ENCODE measurements around the gene CLEC7A.

CLEC7A gene

GRCh38 chr12:10136637-10137205 lies 6.7 kb upstream of the CLEC7A start:
- no peak for DNase-seq

DNA sequence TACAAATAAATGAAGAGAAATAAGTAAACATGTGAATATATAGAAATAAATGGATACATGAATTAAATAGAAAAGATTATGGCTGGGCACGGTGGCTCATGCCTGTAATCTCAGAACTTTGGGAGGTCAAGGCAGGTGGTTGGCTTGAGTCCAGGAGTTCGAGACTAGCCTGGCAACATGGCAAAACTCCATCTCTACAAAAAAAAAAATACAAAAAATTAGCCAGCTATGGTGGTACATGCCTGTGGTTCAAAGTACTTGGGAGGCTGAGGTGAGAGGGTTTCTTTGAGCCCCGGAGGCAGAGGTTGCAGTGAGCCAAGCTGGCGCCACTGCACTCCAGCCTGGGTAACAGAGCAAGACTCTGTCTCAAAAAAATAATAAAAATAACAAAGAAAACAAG lies 5.1 kb upstream of the CLEC7A start:
- no peak for DNase-seq

GRCh38 chr12:10132850-10133370 lies 2.9 kb upstream of the CLEC7A start:
- no peak for DNase-seq

DNA sequence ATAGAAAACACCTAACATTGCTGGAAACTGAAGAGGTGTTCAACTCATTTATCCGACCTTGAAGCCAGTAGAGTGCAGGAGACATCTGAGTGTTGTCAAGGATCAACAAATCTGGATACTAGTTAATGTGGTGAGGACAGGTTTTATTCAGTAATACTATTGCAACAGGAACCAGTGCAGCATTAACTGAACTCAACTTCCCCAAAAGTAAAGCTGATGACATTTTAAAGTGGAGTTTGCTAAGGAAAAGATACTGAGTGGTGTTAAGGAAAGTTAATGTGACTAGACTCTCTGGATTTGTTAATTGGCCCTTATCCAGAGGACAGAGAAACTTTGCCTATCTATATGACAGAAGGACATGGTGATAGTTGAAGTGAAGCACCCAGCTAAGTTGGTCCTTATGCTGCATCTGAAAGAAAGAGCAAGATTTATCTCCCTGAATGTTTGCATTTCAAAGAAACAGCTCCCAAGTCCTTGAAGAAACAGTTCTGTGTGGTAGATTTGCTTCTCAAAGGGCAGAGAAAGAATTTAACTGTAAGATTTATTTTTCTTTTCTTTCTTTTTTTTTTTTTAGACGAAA lies 1.2 kb upstream of the CLEC7A start:
- no peak for DNase-seq

GRCh38 chr12:10128687-10129086 lies 1.3 kb downstream of the CLEC7A start:
- peak; percentile 35 for DNase-seq

DNA sequence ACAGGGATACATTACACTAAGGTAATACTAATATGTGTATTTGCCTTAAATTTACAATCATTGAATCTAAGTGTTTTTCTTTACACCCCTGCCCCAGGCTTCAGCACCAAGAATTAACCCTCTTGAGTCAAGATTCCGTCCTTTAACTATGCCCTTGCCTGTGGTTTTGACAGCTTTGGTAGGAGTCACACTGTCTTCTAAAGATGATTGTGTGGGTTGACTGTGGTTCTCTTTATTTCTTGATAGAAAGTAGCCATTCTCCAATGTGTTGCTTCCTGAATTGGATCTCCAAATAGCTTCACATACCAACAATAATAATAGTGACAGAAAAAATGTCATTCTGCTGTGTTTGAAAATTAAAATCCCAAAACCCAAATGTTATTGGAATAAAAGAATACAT lies 3.6 kb downstream of the CLEC7A start:
- DNase-seq, result no peak

DNA sequence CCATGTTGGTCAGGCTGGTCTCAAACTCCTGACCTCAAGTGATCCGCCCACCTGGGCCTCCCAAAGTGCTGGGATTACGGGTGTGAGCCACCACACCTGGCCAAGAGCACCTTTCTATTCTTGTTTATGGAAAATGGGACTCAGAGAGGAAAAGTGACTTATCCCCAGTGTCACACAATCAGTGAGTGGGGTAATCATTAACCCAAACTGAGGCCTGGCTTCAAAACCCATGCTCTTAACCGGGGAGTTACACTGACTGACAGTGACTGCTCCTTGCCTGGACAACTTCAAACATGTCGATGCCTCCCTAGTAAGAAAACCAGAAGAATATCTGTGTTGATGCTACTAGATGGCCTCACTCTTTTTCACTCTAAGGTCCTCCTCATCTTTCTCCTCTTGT lies 7.3 kb downstream of the CLEC7A start:
- DNase-seq, result no peak

DNA sequence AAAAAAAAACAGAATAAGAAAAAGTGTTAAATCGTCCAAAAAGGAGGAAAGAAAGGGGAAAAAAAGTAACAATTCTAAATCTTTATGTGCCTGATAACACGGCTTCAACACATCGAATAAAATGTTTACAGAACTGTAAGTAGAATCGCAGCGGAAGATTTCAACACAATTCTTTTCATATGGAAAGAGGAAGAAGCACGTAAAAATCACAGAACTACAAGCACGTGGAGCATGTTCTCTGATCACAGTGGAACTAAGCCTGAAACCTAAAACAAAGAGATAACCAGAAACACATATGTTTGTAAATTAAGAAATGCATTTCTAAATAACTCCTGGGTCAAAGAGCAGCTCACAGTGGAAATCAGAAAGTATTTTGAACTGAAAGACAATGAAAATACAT lies 8.7 kb downstream of the CLEC7A start:
- DNase-seq, result no peak

- no peak for DNase-seq
Measured at GRCh38 chr12:10119066-10119465, 10.9 kb downstream of the CLEC7A start.

GRCh38 chr12:10115890-10116289 lies 14.1 kb downstream of the CLEC7A start:
- no peak for DNase-seq

DNA sequence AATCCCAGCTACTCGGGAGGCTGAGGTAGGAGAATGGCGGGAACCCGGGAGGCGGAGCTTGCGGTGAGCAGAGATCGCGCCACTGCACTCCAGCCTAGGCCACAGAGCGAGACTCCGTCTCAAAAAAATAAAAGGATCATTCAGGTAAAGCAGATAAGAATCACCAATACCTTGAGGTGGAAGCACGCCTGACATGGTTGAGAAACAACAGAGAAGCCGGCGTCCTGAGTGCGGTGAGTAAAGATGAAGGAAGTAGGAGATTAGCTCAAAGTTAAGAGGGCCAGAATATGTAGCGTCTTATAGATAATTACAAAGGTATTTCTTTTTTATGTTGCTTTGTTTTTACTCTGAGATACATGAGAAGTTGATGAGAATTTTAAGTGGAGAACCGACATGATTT lies 14.7 kb downstream of the CLEC7A start:
- DNase-seq, result no peak

GRCh38 chr12:10113920-10114319 lies 16.1 kb downstream of the CLEC7A start:
- DNase-seq, result no peak

DNA sequence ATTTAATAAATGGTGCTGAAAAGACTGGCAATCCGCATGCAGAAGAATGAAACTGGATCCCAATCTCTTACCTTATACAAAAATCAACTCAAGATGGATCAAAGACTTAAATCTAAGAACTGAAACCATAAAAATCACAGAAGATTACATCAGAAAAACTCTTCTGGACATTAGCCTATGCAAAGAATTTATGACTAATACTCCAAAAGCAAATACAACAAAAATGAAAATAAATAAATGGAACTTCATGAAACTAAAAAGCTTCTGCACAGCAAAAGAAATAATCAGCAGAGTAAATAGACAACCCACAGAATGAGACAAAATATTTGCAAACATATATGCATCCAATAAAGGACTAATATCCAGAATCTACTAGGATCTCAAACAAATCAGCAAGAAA lies 16.9 kb downstream of the CLEC7A start:
- DNase-seq, result no peak

- no peak for DNase-seq
Measured at GRCh38 chr12:10111451-10111850, 18.5 kb downstream of the CLEC7A start.

GRCh38 chr12:10110256-10110844 lies 19.6 kb downstream of the CLEC7A start:
- DNase-seq, result no peak

GRCh38 chr12:10102322-10102721 lies 27.7 kb downstream of the CLEC7A start:
- no peak for DNase-seq

- no peak for DNase-seq
Measured at GRCh38 chr12:10101648-10102220, 28.3 kb downstream of the CLEC7A start.

DNA sequence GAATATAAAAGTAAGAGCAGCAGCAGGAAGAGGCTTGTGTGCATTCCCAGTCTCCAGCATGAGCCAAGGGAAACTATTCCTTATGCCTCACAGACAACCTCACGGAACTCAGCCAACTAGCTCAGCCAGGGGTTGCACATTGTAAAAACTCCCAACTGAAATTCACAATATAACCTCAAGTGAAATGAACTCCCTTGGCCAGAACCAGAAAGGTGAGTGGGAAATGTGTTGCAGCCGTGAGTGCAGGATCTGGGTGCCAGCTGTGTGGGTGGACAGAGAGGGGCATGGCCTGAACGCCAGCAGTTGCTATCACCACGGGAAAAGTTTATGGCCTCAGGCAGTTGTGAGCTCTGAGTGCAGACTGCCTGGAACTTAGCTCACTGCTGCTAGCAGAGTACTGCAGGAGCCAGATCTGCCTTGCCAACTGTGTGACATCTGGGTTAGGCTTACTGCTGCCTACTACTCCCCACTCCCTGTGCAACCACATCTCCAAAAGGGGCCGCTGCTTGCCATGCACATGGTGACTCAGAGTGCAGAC lies 28.9 kb downstream of the CLEC7A start:
- no peak for DNase-seq

DNA sequence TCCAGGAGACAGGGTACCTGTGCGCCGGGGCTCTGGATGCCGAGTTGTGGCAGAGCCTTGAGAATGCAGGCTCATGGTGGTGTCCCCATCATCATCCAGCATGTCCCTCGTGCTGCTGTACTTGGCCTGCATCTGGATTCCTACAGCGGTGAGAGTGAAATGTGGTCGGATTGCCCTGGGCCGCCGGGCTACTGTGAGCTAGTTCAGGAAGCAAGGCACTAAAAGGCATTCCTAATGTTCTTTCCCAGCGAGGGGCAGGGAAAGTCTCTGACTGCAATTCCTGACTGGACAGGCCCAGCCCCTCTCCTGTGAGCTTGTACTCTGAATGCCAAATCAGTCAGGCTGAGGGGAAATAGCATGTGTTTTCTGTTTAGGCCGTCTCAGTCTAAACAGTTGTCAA lies 31.2 kb downstream of the CLEC7A start, which contains the start of gene CLEC1A:
TSS of gene CLEC1A (minus strand) at position 195 of the 400 bp plus-strand sequence. CDS start at position 132, 63 bp downstream.
- no peak for DNase-seq

DNA sequence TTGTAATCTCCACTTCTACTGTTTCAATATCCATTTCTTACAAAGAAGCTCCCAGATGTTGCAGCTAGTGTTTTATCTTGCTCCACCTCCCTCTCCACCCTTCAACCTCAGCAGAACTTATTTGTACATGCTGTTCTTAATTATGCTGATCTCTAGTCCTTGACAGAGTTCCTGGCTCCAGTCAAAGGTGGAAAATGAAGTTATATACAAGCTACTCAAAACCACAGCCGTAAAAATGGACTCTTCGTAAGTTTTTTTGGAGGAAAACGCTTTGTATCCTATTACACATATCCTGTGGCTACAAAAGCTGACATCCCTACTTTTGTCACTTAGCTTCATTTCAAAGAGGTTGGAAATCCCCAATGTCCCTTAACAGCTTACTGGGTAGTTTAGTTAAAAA lies 32.5 kb downstream of the CLEC7A start:
- DNase-seq, result no peak

DNA sequence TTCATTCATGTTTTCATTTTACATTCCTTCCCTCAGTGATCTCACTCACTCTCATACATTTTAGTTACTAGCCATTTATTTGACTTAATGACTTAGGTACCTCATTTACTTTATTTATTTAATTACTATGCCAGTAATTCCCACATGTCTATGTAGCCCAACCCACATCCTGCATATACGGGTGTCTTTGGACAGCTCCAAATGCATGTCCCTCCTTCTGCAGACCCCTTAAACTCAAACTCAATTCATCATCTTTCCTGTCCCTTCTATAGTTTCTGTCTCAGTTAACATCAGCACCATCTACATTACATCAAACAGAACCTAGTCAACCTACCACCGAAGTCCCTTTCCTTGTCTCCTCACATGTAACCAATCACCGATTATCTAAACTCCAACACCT lies 34.0 kb downstream of the CLEC7A start:
- no peak for DNase-seq

DNA sequence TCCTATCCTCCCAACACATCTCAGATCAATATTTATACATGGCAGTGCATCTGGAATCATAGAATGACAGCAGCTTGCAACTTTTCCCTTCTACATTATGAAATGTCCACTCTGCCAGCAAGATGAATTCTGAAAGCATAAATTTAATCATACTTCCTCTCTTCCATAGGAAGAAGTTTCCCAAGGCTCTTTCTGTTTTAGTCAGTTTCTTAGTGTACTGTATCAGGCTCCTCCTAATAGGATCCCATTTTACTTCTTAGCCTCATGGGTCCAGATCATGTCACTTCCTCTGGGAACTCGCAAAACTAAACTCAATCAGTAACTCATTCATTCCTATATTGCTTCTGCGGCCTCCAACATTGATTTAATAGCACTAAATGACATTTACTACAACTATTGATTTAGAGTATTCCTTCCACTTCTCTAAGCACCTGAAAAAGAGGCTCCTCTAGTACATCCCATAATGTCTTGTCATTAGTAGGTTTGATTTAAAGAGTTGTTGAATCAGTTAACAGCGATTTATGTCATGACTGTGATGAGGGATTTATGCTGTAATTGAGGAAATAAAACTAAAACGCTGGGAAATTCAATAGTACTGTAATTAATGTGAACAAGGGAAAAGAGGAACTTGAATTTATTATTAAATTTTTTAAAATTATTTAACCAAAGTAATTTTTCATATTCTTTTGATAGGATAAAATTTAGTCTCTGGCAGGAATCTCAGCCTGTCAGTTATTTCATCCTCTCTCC lies 35.2 kb downstream of the CLEC7A start:
- no peak for DNase-seq

All from CD4-positive, alpha-beta T cell treated with Interleukin-21 for 1 hour (primary cell).